IMR-90 (cell line): Measurements from ENCODE around the gene AGBL2. TPM values are rescaled to one million over a fixed set of nuclear protein-coding genes. Genes with fewer than 3 reads are reported as not detected.

Experiments used
- ATAC-seq: fragments of 200-7000 bp; cut with Tn5 transposase; 2 replicates; pipeline ENCODE4 v1.9.1; 2020; ENCODE audit warnings: low read depth, mild to moderate bottlenecking, moderate library complexity
- BruUV-seq: library from RNA; stranded (reverse); fragments of 400-500 nt; replicated peaks from 2 replicates; lab custom pipeline; 2021; lab: Mats Ljungman, UMichigan
- CTCF ChIA-PET: fragments of 300-600 bp; formaldehyde crosslinking; extraction: SDS; loops from one replicate; lab custom pipeline; 2021; ENCODE audit warnings: antibody characterized with exemption; lab: Yijun Ruan, JAX
- POLR2A ChIA-PET: fragments of 300-600 bp; sonication (Branson Sonifier 250); formaldehyde crosslinking; loops from one replicate; lab custom pipeline; 2022; ENCODE audit warnings: antibody characterized with exemption; ENCODE audit not compliant: unreplicated experiment; lab: Charles Lee
- DNase-seq: peaks from one replicate; pipeline ENCODE4 v3.0.0; 2013
- H2AFZ ChIP-seq: replicated peaks from 2 replicates; pipeline ENCODE3; 2013; ENCODE audit warnings: low read length, mild to moderate bottlenecking; ENCODE audit not compliant: poor library complexity
- H2AK5ac ChIP-seq: 2 replicates; pipeline ENCODE4 v1.6.1; 2013; ENCODE audit warnings: low read depth, low read length, inconsistent platforms
- H2AK9ac ChIP-seq: replicated peaks from 2 replicates; pipeline ENCODE3; 2013; ENCODE audit warnings: mild to moderate bottlenecking, low read depth, low read length, moderate library complexity; ENCODE audit not compliant: poor library complexity
- H2BK120ac ChIP-seq: 2 replicates; pipeline ENCODE4 v1.6.1; 2013; ENCODE audit warnings: low read depth, low read length, inconsistent platforms
- H2BK15ac ChIP-seq: 3 replicates; pipeline ENCODE4 v1.6.1; 2013; ENCODE audit warnings: low read depth, low read length, inconsistent platforms
- H2BK20ac ChIP-seq: 2 replicates; pipeline ENCODE4 v1.6.1; 2013; ENCODE audit warnings: low read depth, mild to moderate bottlenecking, inconsistent platforms, low read length, moderate library complexity
- H2BK5ac ChIP-seq: 2 replicates; pipeline ENCODE4 v1.6.1; 2013; ENCODE audit warnings: mild to moderate bottlenecking, low read depth, low read length, inconsistent platforms; ENCODE audit not compliant: poor library complexity, severe bottlenecking
- H3K14ac ChIP-seq: replicated peaks from 2 replicates; pipeline ENCODE4 v1.6.1; 2013; ENCODE audit warnings: low read depth, low read length, inconsistent platforms
- H3K18ac ChIP-seq: 2 replicates; pipeline ENCODE4 v1.6.1; 2013; ENCODE audit warnings: low read depth, low read length, control low read depth
- H3K23ac ChIP-seq: 2 replicates; pipeline ENCODE4 v1.6.1; 2013; ENCODE audit warnings: low read depth, low read length, inconsistent platforms
- H3K27ac ChIP-seq: 2 replicates; pipeline ENCODE4 v1.5.1; 2013; ENCODE audit warnings: mild to moderate bottlenecking, control low read depth, low read length; ENCODE audit not compliant: insufficient read depth
- H3K27me3 ChIP-seq: 2 replicates; pipeline ENCODE4 v1.6.1; 2013; ENCODE audit warnings: low read length; ENCODE audit not compliant: control insufficient read depth, insufficient read depth
- H3K36me3 ChIP-seq: 2 replicates; pipeline ENCODE4 v1.6.1; 2013; ENCODE audit warnings: low read length, mixed read lengths; ENCODE audit not compliant: control insufficient read depth, insufficient read depth
- H3K4ac ChIP-seq: 2 replicates; pipeline ENCODE4 v1.6.1; 2013; ENCODE audit warnings: low read depth, low read length, inconsistent platforms
- H3K4me1 ChIP-seq: 2 replicates; pipeline ENCODE4 v1.6.1; 2013; ENCODE audit warnings: low read length, mixed read lengths; ENCODE audit not compliant: control insufficient read depth, insufficient read depth
- H3K4me2 ChIP-seq: 2 replicates; pipeline ENCODE4 v1.6.1; 2013; ENCODE audit warnings: low read depth, mild to moderate bottlenecking, control low read depth, low read length, moderate library complexity
- H3K4me3 ChIP-seq: 2 replicates; pipeline ENCODE4 v1.5.1; 2013; ENCODE audit warnings: low read depth, mild to moderate bottlenecking, control low read depth, low read length, moderate library complexity; ENCODE audit not compliant: insufficient read depth
- H3K56ac ChIP-seq: 2 replicates; pipeline ENCODE4 v1.6.1; 2013; ENCODE audit warnings: low read length, inconsistent platforms; ENCODE audit not compliant: insufficient read depth; ENCODE audit errors: extremely low read depth
- H3K79me1 ChIP-seq, 2 experiments: 2 replicates each; pipeline ENCODE4 v1.6.1; 2013; ENCODE audit warnings: low read length in 2 of 2, inconsistent platforms in 1 of 2, low read depth in 1 of 2
- H3K9ac ChIP-seq: 2 replicates; pipeline ENCODE4 v1.6.1; 2013; ENCODE audit warnings: low read depth, low read length, control low read depth
- H3K9me1 ChIP-seq: 2 replicates; pipeline ENCODE4 v1.6.1; 2013; ENCODE audit warnings: low read length, inconsistent platforms; ENCODE audit not compliant: insufficient read depth
- H3K9me3 ChIP-seq: 2 replicates; pipeline ENCODE4 v1.6.1; 2013; ENCODE audit warnings: low read length; ENCODE audit not compliant: control insufficient read depth, insufficient read depth
- H4K20me1 ChIP-seq: 2 replicates; pipeline ENCODE4 v1.6.1; 2013; ENCODE audit warnings: low read length, inconsistent platforms; ENCODE audit not compliant: insufficient read depth
- H4K5ac ChIP-seq: 2 replicates; pipeline ENCODE4 v1.6.1; 2013; ENCODE audit warnings: mild to moderate bottlenecking, low read depth, low read length, control low read depth
- H4K8ac ChIP-seq, 2 experiments: 2 replicates each; pipeline ENCODE4 v1.6.1; 2013; ENCODE audit warnings: low read depth in 2 of 2, low read length in 2 of 2, control low read depth in 1 of 2, inconsistent platforms in 1 of 2
- H4K91ac ChIP-seq: 2 replicates; pipeline ENCODE4 v1.6.1; 2013; ENCODE audit warnings: low read depth, low read length, inconsistent platforms; ENCODE audit not compliant: insufficient read depth
- BHLHE40 ChIP-seq: fragments of 150-350 bp; IDR thresholded peaks from 2 replicates; pipeline ENCODE4 v1.6.1; 2016; ENCODE audit warnings: mild to moderate bottlenecking, low read depth, low read length
- CEBPB ChIP-seq: IDR thresholded peaks from 2 replicates; pipeline ENCODE4 v1.6.1; 2012; ENCODE audit warnings: low read depth, low read length, improper control_type of control experiment
- CHD1 ChIP-seq: IDR thresholded peaks from 2 replicates; pipeline ENCODE4 v1.6.1; 2012; ENCODE audit warnings: low read depth, low read length, improper control_type of control experiment
- CTCF ChIP-seq: conservative IDR thresholded peaks from 2 replicates; pipeline ENCODE4 v1.5.1; 2012; ENCODE audit warnings: mild to moderate bottlenecking, low read depth, low read length, improper control_type of control experiment
- ELK1 ChIP-seq: fragments of 150-350 bp; IDR thresholded peaks from 2 replicates; pipeline ENCODE4 v1.6.1; 2016; ENCODE audit warnings: low read depth, mild to moderate bottlenecking, low read length, moderate library complexity, borderline replicate concordance
- FOS ChIP-seq: fragments of 150-350 bp; IDR thresholded peaks from 2 replicates; pipeline ENCODE4 v1.6.1; 2016; ENCODE audit warnings: low read depth, low read length
- MAFK ChIP-seq: IDR thresholded peaks from 2 replicates; pipeline ENCODE4 v1.6.1; 2012; ENCODE audit warnings: low read depth, low read length, improper control_type of control experiment
- MAZ ChIP-seq: IDR thresholded peaks from 2 replicates; pipeline ENCODE4 v1.6.1; 2012; ENCODE audit warnings: low read depth, mild to moderate bottlenecking, low read length, improper control_type of control experiment, moderate library complexity, borderline replicate concordance
- MXI1 ChIP-seq: IDR thresholded peaks from 2 replicates; pipeline ENCODE4 v1.6.1; 2012; ENCODE audit warnings: low read depth, mild to moderate bottlenecking, low read length, moderate library complexity, borderline replicate concordance
- NFE2L2 ChIP-seq: fragments of 150-350 bp; IDR thresholded peaks from 2 replicates; pipeline ENCODE4 v1.6.1; 2016; ENCODE audit warnings: low read depth, mild to moderate bottlenecking, low read length
- POLR2A ChIP-seq: IDR thresholded peaks from 2 replicates; pipeline ENCODE4 v1.6.1; 2012; ENCODE audit warnings: mild to moderate bottlenecking, low read depth, low read length
- RAD21 ChIP-seq: IDR thresholded peaks from 2 replicates; pipeline ENCODE4 v1.6.1; 2012; ENCODE audit warnings: low read length, improper control_type of control experiment
- RCOR1 ChIP-seq: IDR thresholded peaks from 2 replicates; pipeline ENCODE4 v1.6.1; 2012; ENCODE audit warnings: mild to moderate bottlenecking, low read length, improper control_type of control experiment; ENCODE audit not compliant: insufficient replicate concordance
- RFX5 ChIP-seq: IDR thresholded peaks from 2 replicates; pipeline ENCODE4 v1.8.0; 2012; ENCODE audit warnings: low read depth, mild to moderate bottlenecking, low read length, moderate library complexity
- SMC3 ChIP-seq: fragments of 150-350 bp; IDR thresholded peaks from 2 replicates; pipeline ENCODE4 v1.6.1; 2016; ENCODE audit warnings: low read depth, mild to moderate bottlenecking, antibody characterized with exemption, low read length, moderate library complexity
- USF2 ChIP-seq: fragments of 150-350 bp; IDR thresholded peaks from 2 replicates; pipeline ENCODE4 v1.6.1; 2017; ENCODE audit warnings: mild to moderate bottlenecking, antibody characterized with exemption, low read length, low read depth
- WGBS, 2 experiments: methylation state at CpG; one replicate each; pipeline versions ENCODE4 v1.1.5 to v1.1.7; 2013; ENCODE audit warnings: missing lambda C conversion rate in 2 of 2; ENCODE audit not compliant: insufficient read length in 1 of 2; ENCODE audit errors: extremely low coverage in 2 of 2; 5-methylcytosine and 5-hydroxymethylcytosine counted together
- dilution Hi-C: fragments of 300-500 bp; cut with HindIII; formaldehyde crosslinking; loops from one replicate; pipeline ENCODE4 v1.14.3; 2018; ENCODE audit warnings: low sequenced_read_pairs; ENCODE audit not compliant: unreplicated experiment
- in situ Hi-C: fragments of 300-500 bp; cut with MboI; formaldehyde crosslinking; loops from 3 replicates; pipeline ENCODE4 v1.14.3; 2019; ENCODE audit warnings: low sequenced_read_pairs, inconsistent platforms, mixed read lengths
- intact Hi-C: fragments of 100-400 bp; cut with micrococcal nuclease; formaldehyde crosslinking; loops from 2 replicates; pipeline ENCODE4 v1.10.0; 2022
- polyA plus RNA-seq, 3 experiments: library from polyadenylated mRNA; depleted of rRNA; stranded (reverse); fragments of >200 nt; gene quantifications; 2 replicates each; pipeline ENCODE4 v1.2.3, GENCODE V29; 2012; ENCODE audit warnings: low replicate concordance in 1 of 3
- total RNA-seq: library from RNA; depleted of rRNA; stranded (reverse); fragments of >200 nt; gene quantifications from 2 replicates; pipeline ENCODE4 v1.2.3, GENCODE V29; 2012

Gene AGBL2
- total and polyA plus RNA-seq, 2 of the 4 experiments (the other 2 are of a cell fraction), result 0.36 to 1.2 TPM

GRCh38 chr11:47689480-47689879 is 25.7 kb downstream of the AGBL2 start:
- no peaks in the 10 kb centered on the region for H3K9me1 ChIP-seq
- no peak overlapping the region for H3K23ac ChIP-seq
- H3K27ac ChIP-seq, result no peak overlapping the region
- H2BK20ac ChIP-seq, result no peak overlapping the region
- no peak overlapping the region for H4K8ac ChIP-seq
- H3K27me3 ChIP-seq, result no peaks in the 10 kb centered on the region
- no peaks in the 10 kb centered on the region for H4K20me1 ChIP-seq
- no peak overlapping the region for H2AK9ac ChIP-seq
- no peaks in the 10 kb centered on the region for H3K36me3 ChIP-seq
- no peak overlapping the region for H3K14ac ChIP-seq
- H3K4ac ChIP-seq, result no peak overlapping the region
- in situ Hi-C loops (no loop called here), dilution Hi-C loops (no loop called here), intact Hi-C loops (no loop called here)
- no TSS peak for BruUV-seq
- ATAC-seq (no peak), DNase-seq (no peak)
- no peak overlapping the region for H3K18ac ChIP-seq
- ChIA-PET POLR2A (no interaction called here), CTCF (interaction anchor here (1.1 kb wide), 1 partner anchor 10 kb away, joined by 3 read pairs; no protein-coding TSS in a partner anchor)
- H4K5ac ChIP-seq, result no peak overlapping the region
- WGBS, 2 experiments, result 80% methylated on average over 1 of the region's 5 CpGs; no CpG with 5 or more reads in 1 of the 2 experiments
- H3K4me3 ChIP-seq, result no peak overlapping the region
- no peak overlapping the region for H2BK15ac ChIP-seq
- H3K56ac ChIP-seq, result no peak overlapping the region
- no peaks in the 10 kb centered on the region for H3K79me1 ChIP-seq
- H2BK5ac ChIP-seq, result no peak overlapping the region
- H3K9ac ChIP-seq, result no peak overlapping the region
- TF ChIP-seq POLR2A (no peak), BHLHE40 (no peak), FOS (no peak), MAFK (no peak), SMC3 (no peak), MAZ (no peak), ELK1 (no peak), NFE2L2 (no peak), CTCF (no peak), RAD21 (no peak), RFX5 (no peak), CHD1 (no peak), CEBPB (no peak), RCOR1 (no peak), USF2 (no peak), MXI1 (no peak)
- no peak overlapping the region for H2AFZ ChIP-seq
- no peak overlapping the region for H2BK120ac ChIP-seq
- H2AK5ac ChIP-seq, result no peak overlapping the region
- H3K4me2 ChIP-seq, result no peak overlapping the region
- no peaks in the 10 kb centered on the region for H3K4me1 ChIP-seq
- no peak overlapping the region for H4K91ac ChIP-seq
- no peaks in the 10 kb centered on the region for H3K9me3 ChIP-seq
